ENCODE results near the gene RPL36A.

Gene RPL36A

DNA sequence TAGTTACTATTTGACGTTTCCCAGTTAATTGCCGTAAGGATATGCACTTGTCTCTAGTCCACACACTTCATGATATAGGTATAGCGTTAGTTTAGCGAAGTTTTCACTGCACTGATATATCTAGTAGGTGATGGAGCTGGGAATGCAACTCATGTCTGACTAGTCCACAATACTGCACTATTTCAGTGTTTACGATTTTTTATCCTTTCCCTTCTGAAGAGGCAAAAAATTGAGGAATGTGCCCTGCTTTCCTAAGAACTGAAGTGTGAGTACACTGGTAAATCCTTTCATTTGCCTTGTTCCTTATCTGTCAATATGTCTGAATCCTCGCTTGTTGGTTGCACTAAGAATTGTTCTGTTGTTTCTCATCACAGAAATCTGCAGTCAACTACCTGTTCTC, 1.0 kb downstream of the RPL36A start:
- no peak for DNase-seq (ENCODE audit: low read depth in 2 of 3, low spot score in 2 of 3)

DNA sequence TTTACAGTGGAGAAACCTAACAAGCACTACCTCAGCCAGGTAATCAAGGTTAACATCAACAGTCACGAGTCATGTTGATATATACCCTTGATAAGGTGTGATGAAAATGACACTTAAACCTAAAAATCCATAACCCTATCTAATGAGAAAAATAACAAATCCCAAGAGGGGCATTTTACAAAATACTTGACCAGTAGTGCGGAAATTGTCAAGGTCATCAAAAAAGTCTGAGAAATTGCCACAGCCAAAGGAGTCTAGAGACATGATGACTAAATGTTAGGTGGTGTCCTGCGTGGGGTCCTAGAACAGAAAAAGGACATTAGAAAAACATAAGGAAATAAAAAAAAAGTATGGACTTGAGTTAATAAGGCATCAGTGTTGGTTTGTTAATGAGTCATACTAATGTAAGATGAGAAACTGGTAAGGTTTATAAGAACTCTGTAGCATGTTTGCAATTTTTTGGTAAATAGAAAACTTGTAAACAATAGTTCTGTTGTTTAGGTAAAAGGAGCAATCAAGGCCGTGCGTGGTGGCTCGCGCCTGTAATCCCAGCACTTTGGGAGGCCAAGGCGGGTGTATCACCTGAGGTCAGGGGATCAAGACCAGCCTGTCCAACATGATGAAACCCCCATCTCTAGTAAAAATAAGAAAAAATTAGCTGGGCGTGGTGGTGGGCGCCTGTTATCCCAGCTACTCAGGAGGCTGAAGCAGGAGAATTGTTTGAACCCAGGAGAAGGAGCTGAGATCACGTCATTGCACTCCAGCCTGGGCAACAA, 2.9 kb downstream of the RPL36A start:
- no peak for DNase-seq (ENCODE audit: low read depth in 2 of 3, low spot score in 2 of 3)

DNA sequence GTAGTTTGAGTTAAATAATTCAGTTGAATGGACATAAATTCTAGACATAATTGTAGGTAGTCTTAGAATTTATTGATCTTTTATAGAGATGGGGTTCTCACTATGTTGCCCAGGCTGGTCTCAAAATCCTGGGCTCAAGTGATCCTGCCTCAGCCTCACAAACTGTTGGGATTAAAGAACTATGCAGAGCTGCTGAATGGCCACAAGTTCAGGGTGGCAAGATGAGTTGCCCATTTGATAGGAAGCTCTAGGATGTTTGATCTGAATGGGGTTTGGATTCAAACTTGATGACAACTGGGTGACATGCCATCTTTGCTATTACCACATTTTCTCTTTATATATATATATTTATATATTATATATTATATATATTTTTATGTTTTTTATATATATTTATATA, 3.6 kb downstream of the RPL36A start:
- no peak for DNase-seq (ENCODE audit: low read depth in 2 of 3, low spot score in 2 of 3)

DNA sequence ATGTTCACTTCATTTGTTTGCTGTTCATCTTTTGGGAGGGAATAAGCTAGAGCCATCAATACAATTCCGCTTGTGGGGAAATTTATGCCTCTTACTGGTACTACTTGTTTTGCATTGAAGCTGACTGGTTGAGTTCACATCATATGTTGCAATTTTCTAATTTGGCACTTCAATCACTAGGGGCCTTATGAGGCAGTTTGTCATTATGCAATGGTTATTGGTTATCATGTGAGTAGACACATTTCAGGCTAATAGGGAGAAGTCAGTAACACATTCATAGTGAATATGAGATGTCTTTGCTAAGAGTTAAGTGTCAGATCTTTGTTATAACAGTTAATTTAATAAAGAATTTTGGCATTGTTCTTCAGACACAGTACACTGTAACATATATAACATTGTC, 5.0 kb downstream of the RPL36A start:
- DNase-seq (ENCODE audit: low read depth in 2 of 3, low spot score in 2 of 3) = no peak

DNA sequence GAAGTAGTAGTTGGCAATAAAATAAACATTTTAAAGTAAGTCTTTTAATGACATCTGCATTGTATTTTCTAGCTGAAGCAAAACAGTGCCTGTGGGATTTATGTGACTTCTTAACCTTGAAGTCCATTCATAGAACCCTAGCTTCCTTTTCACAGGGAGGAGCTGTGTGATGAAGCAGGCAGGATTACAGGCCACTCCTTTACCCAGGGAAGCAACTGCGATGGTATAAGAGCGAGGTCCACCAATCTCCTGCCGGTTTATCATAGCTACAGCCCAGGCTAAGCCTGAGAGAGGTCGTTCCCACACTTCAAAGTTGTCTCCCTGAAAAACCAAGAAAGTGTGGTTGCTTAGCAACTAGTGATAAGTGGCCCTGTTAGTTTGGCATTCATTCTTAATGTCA, 7.0 kb downstream of the RPL36A start:
- no peak for DNase-seq (ENCODE audit: low read depth in 2 of 3, low spot score in 2 of 3)

DNA sequence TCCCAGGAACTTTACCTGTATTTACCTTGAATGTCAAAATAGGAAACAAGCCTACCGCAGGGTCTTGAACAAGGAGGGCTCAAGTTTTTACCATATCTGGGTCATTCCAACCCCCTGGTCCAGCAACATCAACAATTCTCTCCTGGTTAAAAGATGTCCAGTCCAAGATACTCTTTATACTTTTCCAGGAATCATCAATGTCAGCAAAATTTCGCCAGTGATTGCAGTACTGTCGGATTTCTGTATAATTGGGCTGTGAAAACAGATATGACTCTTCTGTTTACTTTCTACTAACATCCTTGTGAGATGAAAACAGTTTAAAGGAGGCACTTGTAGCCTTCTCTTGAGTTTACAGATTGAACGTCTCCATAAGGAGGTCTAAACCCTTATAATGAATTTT, 7.9 kb downstream of the RPL36A start:
- DNase-seq (ENCODE audit: low read depth in 2 of 3, low spot score in 2 of 3) = no peak

DNA sequence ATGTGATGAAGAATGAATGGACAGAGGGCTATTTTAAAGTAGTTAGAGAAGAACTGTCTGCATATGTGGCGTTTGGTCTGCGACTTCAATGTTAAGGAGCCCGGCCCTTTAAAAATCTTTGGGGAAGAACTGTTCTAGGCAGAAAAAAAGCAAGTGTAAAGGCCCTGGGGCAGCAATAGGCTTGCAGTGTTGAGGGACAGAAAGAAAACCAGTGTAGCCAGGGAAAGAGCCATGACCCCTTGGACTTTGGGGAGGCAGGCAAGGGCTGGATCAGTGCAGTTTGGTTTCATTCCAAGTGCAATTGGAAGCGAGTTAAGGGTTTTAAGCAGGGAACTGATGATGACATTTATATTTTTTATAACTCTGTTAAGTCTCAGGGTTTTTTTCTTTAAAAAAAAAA, 9.0 kb downstream of the RPL36A start:
- DNase-seq (ENCODE audit: low read depth in 2 of 3, low spot score in 2 of 3) = no peak

DNA sequence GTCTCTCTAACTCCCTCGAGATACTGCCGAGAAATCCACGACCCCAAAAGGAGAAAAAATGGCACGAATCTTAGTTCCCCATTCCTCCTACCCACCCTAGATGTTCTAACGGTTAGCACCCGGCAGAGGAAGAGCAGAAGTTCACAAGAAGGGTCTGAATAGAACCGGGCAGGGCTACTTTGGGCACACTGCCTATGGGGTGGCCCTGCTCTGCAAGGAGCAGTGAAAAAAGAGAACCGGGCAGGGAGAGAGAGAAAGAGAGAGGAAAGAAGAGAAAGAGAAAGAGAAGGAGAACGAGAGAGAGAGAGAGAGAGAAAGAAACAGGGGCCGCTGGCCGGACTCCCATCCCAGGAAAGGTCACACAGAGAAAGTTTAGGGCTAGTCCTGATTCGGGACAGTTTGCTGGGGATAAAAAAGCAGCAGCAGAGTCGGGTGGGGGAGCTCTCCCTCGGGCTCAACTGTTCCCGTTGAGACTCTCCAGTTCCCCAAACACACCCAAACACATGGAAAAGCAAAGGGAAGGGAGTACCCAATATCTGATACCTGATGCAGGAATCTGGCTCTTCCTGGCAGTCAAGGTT, 16.4 kb downstream of the RPL36A start:
- no peak for DNase-seq (ENCODE audit: low read depth in 2 of 3, low spot score in 2 of 3)

DNA sequence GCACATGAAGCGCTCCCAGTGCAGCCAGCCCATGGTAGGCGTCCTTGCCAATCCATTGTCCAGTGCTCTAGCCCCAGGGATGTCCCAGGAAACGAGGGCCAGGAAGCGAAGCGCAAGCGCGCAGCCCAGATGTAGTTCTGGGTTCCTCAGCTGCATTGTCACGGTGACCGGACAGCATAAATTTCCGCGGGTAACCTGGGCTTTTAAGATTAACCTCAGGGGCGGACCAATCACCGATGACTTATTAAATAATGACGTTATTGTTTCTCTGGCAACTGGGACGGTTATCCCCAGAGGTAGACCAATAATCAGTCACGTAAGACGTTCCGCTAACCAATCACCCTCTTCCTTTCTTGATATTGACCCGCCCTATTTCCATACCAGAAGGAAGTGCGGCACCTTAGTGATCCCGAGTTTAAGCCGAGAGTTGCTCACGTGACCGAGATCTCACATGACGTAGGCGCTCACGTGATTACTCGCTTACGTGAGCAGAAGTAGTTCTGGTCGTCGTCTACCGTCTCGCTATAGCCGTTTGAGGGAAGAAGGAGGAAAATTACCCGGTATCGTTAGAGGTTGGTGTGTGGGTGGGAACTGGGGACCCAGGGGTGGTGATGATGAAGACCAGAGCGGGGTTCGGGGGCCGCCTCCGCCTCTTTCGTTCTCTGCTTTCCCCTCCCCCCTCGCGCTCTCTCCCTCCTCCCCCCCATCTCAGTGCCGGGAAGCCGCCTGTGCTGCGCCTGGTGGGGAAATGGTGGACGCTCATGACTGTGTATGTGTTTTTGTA, 17.1 kb downstream of the RPL36A start, which contains the start of the genes GLA and HNRNPH2:
TSS of gene GLA (minus strand) at position 178 of the 784 bp plus-strand sequence. CDS start at position 156, 22 bp downstream.
TSS of gene HNRNPH2 (plus strand) at position 475 of the 784 bp plus-strand sequence. CDS start 3,767 bp downstream, outside the sequence.
- peak; percentile 31 to 62 (median 59) for DNase-seq (ENCODE audit: low read depth in 2 of 3, low spot score in 2 of 3)

DNA sequence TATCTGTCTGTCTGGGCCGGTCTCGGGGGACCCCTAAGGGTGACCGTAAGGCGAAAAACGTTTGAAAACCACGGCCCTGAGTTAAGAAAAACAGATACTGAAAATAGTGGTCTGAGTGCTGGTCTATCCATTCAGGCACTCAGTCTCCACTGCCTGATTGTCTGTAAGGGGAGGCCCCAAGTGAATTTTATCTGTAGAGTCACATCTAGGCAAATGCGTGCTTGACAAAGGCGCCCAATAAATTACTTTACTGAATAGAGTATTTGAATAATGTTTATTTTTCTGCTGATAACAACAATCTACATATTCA, 17.7 kb downstream of the RPL36A start:
- no peak for DNase-seq (ENCODE audit: low read depth in 2 of 3, low spot score in 2 of 3)

DNA sequence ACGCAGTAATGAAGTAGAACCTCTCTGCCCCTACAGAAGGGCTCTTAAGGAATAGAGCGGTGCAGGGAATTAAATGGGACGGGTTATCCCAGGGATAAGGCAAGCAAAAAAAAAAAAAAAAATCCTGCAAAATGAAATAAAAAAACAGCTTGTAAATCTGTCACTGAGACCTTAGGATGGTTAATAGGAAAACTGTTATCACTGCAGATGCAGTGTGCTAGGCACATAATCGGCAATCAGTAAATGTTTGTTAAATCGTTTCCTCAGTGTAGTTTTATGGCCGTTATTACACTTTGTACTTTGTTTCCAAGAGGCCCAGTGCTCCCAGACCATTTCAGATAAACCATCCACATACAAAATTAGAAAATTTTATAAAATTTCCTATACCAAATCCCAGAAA, 18.2 kb downstream of the RPL36A start:
- no peak for DNase-seq (ENCODE audit: low read depth in 2 of 3, low spot score in 2 of 3)

DNA sequence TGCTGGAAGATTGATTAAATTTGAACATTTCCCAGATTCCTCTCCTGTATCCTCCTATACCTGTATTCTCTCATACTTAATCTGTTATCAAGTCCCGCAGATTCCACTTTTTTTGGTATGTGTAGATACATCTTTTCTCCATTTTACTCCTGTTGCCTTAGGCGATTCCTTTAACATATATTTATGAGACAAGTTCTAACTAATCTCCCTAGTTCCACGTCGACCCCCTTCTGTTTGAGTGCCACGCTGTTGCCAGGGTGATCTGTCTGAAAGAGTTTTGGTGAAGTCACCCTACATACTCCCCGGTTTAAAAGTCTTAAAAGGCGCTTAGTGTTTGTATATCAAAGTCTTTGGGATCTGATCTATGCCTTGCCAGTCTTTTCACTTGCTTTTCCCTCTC, 19.6 kb downstream of the RPL36A start:
- DNase-seq (ENCODE audit: low read depth in 2 of 3, low spot score in 2 of 3) = no peak

DNA sequence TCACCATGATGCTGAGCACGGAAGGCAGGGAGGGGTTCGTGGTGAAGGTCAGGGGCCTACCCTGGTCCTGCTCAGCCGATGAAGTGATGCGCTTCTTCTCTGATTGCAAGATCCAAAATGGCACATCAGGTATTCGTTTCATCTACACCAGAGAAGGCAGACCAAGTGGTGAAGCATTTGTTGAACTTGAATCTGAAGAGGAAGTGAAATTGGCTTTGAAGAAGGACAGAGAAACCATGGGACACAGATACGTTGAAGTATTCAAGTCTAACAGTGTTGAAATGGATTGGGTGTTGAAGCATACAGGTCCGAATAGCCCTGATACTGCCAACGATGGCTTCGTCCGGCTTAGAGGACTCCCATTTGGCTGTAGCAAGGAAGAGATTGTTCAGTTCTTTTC, 21.2 kb downstream of the RPL36A start:
- DNase-seq (ENCODE audit: low read depth in 2 of 3, low spot score in 2 of 3) = no peak

DNA sequence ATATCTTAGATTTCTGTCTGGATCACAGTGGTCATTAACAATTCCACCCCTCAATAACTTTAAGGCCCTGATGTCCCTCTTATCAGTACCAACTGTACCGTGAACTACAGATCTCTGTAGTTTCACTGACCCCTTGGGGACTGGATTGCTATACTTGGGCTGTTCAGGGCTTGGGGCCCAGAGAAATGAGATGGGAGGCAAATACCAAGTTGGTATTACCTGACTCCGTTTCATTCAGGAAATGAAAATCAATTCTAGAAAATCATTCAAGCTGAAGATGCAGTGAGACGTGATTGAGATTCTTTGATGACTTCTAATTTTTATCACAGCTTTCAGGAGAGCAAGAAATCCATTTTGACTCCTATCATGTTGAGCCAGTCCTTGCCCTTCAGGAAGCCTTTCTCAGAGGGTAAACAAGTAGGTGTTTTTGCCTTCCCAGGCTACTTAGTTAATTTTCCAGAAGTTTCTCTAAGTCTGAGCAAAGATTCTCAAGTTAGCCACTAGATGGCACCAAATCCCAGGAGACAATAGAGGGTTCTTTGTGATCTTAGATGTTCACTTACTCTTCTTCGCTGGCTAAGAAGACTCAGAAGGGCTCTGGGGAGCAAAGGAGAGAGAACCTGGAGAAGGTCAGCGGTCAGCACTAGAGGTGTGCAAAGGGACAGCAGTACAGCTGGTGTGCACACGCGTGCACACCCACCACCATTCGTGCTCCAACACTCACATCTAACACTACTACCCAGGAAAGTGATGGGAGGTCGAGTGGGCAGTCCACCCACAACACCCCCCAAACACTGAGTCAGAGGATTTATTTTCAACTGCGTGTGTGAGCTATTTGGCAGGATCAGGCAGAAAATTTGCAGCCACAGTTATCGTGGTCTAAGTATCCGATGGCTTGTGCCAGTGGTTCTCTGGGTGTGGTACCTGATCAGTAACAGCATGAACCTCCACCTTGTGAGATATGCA, 24.7 kb downstream of the RPL36A start:
- no peak for DNase-seq (ENCODE audit: low read depth in 2 of 3, low spot score in 2 of 3)

DNA sequence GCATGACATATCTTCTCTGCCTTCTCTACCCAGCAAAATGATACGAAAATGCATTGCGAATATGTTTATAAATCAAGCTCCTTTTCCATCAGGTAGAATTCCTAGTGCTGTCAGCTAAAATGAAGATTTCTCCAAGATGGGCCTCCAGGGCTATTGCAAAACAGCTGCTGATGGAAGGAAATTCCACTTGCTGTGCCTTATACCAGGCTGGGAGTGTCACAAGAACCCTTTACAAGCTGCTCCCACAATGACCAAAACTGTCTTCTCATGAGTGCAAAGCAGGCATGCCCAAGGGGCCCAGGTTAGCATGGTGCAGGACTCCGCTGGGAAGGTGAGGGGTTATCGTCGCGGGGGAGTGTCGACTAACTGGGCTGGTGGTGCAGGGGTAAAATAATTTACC, 25.9 kb downstream of the RPL36A start:
- no peak for DNase-seq (ENCODE audit: low read depth in 2 of 3, low spot score in 2 of 3)

DNA sequence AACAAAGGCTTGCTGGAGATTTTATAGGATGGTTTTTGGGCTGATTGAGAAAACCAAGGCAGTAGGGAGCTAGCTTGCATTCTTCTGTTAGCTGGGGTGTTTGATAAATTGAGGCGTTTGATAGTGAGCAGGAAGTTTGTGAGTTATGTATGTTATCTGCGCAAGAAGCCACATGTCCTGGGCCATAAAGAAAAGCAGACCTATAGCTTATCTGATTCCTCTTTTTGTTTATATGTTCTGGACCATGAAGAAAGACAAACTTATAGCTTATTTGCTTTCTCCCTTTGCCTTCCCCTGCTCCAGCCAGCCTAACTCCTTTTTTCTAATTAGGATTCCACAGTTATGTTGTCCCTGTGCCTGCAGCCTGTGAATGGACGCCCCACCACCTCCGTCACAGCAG, 26.4 kb downstream of the RPL36A start:
- DNase-seq (ENCODE audit: low read depth in 2 of 3, low spot score in 2 of 3) = no peak

DNA sequence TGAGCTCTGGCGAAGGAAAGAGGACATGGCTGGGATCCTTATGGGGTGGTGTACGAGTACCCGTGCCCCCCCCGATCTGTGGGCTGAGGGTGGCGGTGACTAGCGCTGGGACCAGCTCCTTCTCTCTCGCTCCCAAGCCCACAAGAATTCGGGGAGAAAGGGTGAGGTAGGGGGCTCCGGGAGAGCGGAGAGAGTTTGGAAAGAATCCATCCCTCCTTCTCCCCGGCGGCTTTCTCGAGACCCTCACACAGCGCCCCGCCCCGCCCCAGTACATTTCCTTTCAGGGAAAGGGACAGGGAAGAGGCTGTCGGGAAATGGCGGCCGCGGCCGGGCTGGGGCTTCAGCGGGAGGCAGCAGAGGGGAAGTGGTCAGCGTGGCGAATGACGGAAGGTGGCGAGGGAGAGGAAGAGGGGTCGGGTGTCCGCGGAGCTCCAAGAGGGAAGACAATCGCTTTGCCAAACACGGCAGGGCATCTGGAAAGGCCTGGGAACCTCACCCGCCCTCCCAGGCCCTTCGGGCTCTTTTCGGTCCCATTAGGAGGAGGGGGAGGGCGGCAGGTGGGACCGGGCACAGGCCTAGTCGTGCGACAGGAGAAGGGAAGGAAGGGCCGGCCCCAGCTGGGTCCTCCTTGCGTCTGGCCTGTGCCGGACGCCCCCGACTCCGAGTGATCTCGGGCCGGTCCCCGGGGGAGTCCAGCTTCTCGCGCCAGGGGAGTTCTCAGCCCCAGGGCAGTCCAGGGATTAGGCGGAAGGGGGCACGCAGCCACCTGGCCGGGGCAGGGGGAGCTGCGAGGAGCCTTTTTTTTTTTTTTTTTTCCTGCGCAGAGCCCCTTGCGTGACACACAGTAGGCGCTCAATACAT, 27.4 kb downstream of the RPL36A start:
- peak in 1 of 3 experiments; percentile 9 for DNase-seq (ENCODE audit: low read depth in 2 of 3, low spot score in 2 of 3)

DNA sequence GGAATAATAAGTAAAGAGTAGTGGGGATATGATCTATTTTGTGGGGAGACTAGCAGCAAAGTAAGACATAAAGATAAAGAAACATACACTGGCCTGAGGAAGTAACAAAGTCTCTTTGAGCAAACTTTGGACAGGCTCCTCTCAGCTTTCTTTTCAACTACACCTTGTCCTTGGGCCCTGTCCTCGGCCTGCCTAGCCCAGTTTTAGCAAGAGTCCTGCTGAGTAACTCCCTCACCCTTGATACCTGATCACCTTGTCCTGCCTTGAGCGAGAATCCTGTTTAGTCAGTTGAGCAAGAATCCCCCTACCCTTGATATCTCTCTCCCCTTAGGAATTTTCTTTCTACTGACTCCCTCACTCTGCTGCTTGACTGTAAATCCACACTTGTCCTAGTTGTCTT, 28.7 kb downstream of the RPL36A start:
- no peak for DNase-seq (ENCODE audit: low read depth in 2 of 3, low spot score in 2 of 3)

DNA sequence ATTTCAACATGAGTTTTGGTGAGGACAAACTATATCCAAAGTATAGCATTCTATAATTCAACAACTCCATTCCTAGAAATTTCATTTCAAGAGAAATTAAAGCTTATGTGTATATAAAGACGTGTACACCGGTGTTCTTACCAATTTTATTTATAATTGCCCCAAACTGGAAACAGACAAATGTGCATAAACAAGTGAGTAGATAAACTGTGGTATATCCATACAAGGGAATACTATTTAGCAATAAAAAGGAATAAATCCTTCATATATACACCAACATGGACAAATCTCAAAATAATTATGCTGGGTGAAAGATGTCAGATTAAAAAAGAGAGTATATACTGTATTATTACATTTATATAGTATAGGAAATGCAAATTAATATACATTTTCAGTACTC, 37.1 kb downstream of the RPL36A start:
- DNase-seq (ENCODE audit: low read depth in 2 of 3, low spot score in 2 of 3) = no peak

DNA sequence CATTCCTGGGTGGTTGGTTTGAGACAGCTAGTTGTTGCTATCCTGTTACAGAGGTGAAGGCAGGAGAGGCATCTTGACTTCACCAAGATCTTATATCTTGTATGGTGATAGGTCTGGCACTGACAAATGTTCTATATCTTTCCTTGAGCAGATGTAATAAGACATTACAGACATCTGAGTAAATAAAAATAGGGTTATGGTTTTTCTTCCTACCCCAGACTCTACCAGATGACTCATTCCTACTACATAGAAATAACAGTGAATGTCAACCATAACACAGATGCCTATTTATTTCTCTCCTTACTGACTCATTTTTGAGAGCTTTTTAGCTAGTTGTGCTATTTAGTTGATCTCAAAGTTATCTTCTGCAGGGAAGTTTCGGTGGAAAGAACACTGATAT, 39.1 kb downstream of the RPL36A start:
- DNase-seq (ENCODE audit: low read depth in 2 of 3, low spot score in 2 of 3) = no peak
